Suppressor macrophage (primary cell): ENCODE results near the gene CP.
"Not testable (repeated sequence)": the region's sequence is repeated elsewhere in the genome, so short reads cannot be mapped to it uniquely, and the experiment has no call there.

ENCODE experiments used
- DNase-seq, 4 experiments: peaks; one replicate each; pipeline ENCODE4 v3.0.0-alpha.2; 2020 to 2022
- total RNA-seq, 17 experiments: gene quantifications; one replicate each; lab custom pipeline; 2026; ENCODE audit warnings: mixed read lengths in 6 of 17, inconsistent platforms in 3 of 17; lab: John Stamatoyannopoulos, UW

Gene CP
- total RNA-seq = 0 to 3.5 (median 0.13) reads per million in 17 experiments

GRCh38 chr3:149221783-149222517, at the start of gene CP:
CP (minus strand) TSS chr3:149221829; CDS start chr3:149221792, 37 bp downstream.
- DNase-seq = peak in 2 of 4 experiments; percentile 3 to 27

- DNase-seq = no peak
Observed at GRCh38 chr3:149270180-149270579, 48.6 kb upstream of the CP start.

DNA sequence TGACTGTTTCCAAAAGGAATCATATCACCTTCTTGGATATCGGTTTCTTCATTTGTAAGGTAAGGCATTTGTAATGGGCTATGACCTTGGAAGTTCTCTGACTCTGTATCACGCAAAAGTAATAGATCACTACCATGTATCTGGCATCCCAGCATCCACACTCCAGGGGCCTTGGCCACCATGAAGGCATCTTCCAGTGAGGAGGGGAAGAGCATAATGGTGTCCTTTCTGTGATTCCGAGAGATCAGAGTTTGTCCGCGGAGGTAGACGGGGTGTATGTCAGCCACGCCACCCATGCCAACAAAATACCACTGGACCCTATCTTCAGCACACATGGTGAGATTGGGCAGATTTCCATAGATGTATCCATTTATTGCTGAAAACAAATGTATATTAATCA, 48.1 kb upstream of the CP start:
- DNase-seq = no peak

GRCh38 chr3:149267565-149267964, 45.9 kb upstream of the CP start:
- no peak for DNase-seq

- DNase-seq = no peak
Observed at GRCh38 chr3:149266736-149267135, 45.1 kb upstream of the CP start.

DNA sequence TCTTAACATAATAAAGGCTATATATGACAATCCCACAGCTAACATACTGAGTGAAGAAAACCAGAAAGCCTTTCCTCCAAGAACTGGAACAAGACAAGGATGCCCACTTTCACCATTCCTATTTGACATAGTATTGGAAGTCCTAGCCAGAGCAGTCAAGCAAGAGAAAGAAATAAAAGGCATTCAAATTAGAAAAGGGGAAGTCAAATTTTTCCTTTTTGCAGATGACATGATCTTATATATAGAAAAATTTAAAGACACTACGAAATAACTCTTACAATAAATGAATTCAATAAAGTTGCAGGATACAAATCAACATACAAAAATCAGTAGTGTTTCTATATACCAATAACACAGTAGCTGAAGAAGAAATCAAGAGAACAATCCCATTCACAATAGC, 42.2 kb upstream of the CP start:
- peak in 2 of 4 experiments; percentile 12 to 24 for DNase-seq

DNA sequence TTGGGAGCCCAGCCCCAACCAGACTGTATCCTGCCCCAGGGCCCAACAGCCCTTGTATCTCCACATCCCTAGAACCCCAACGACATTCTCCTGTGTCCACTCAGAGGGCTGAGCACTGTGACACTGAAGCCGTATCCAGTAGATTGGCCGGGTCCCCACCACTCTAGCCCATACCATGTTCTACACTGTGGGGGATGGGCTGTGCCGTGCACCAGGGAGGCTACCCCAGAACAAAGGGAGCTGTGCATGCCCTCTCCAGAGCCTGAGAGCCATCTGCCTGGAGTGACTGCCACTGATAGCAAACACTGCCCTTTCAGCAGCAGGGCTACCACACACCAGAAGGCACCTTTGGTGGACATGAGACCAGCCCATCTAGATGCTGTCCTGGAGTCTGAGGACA, 37.1 kb upstream of the CP start:
- no peak for DNase-seq

- peak; percentile 11 to 50 (median 33) for DNase-seq
Observed at GRCh38 chr3:149258298-149258697, 36.7 kb upstream of the CP start.

DNA sequence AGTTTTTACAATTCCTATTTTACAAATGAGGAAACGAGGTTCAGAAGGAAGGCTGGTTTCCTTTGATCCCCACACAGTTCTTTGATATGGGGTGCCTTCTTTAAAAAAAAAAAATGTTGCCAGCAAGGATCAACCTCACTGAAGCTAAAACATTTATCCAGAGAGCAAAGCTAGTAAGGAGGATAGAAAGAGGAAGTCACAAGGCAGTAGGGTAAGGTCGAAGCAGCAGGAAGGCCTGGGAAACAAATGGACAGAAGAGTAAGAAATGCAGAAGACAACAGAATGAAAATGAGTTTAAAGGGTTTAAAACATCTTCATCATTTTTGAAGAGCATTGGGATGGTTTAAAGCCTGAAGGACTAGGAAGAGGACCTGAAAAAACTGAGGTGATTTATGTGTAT, 30.6 kb upstream of the CP start:
- peak; percentile 9 to 63 (median 40) for DNase-seq

DNA sequence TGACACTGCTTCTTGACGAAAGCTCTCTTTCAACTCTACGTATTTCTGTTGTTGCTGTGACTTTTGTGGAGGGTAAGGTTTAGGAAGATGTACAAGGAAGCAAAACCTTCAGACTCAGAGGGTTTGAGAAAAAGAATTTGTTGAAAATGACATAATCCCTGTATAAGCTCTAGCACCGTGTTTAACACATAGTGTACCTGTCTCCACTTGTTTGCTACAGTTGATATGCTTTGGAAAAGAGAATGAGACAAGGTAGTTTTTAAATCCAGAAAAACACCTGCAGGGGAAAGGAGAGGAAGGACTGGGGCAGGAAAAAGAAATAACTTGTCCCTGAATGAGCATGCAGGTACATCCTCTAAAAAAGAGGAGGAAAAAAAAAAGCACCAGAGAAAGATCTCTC, 29.6 kb upstream of the CP start:
- no peak for DNase-seq

DNA sequence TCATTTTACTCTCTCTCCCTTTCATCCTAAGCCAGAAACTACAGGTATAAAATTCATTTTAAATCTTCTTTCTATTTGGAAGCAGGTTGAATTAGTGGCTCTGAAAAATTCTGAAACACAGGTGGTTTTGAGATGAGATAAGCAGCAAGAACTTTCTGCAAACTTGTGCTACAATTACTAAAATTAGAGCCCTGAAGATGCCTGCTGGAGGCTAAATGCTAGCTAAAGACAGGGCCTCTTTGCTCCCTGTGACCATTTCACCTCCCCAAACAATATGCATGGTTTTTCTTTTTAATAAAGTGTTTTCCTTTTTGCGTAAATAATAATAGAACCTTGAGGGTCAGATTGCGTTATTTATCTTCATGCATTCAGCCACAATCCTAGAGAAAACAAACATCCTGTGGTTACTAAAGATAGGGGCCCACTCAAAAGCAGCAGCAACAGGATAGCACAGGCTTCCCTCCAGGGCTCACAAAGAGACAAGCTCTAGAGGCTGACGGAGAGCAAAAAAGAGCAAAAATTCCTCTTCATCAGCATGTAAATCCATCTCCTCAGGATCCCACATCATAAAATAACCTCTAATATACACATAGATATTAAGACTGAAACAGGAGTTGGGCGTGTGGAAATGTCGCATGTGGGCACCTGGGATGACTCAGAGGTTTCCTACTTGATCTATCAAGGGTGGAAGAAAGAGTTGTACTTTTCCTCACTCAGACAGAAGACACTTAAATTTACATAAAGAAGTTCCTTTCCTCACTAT, 26.5 kb upstream of the CP start:
- no peak for DNase-seq

GRCh38 chr3:149247008-149247710, 25.5 kb upstream of the CP start:
- DNase-seq = no peak

DNA sequence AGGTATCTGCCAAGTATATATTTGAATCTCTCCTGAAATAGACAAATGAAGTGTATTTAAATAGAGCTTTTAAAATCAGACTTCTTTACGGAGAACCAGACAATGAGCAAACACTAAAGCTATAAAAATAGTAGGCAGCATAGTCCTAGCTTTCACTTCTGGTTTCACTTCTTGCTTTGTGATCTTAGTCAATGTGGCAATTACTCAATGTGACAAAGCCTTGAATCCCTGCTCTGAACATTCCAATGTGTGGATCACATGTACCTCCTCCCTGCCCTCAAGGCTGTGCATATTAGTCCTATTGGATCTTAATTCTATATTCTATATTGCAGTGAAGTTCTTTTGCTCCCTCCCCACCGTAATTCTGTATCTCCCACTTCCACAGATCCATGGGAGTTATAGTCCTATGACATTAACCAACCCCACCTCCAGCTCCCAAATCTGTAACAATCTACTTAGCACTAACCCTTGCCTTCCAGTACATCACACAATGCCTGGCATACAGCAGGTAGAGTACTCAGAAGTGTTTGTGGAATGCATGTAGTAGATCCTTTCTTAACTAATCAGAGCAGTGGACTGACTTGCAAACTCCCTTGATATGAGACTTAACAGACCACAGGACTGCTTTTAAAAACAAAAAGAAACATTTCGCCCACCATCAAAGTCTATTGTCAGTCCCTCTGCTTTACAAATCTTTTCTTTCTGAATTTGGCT, 24.3 kb upstream of the CP start:
- peak in 3 of 4 experiments; percentile 52 to 82 (median 66) for DNase-seq

DNA sequence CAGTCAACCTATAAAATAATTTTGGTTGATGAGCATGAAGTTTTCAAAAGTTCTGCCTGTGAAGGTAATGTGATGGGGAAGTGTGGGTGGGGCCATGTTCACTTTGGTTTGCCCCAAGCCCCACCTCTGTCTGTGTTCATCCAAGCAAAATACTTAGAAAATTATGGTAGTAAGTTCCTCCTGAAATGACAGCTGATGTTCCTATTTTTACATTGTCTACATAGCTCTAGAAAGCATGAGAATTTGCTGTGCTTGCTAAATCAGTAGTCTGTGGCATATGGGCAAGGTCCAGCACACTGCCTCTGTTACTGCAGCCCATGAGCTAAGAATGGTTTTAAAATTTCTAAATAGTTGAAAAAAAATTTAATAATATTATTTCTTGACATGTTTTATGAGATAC, 21.9 kb upstream of the CP start:
- peak; percentile 18 to 82 (median 64) for DNase-seq

- DNase-seq = no peak
Observed at GRCh38 chr3:149239357-149239936, 17.8 kb upstream of the CP start.

DNA sequence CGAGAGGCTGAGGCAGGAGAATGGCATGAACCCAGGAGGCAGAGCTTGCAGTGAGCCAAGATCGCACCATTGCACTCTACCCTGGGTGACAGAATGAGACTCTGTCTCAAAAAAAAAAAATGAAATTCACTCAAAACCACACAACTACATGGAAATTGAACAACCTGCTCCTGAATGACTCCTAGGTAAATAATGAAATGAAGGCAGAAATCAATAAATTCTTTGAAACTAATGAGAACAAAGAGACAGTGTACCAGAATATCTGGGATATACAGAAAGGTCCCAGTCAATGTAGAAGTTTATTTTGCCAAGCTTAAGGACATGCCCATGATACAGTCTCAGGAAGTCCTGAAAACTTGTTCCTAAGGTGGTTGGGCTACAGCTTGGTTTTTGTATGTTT, 16.6 kb upstream of the CP start:
- not testable (repeated sequence) for DNase-seq

DNA sequence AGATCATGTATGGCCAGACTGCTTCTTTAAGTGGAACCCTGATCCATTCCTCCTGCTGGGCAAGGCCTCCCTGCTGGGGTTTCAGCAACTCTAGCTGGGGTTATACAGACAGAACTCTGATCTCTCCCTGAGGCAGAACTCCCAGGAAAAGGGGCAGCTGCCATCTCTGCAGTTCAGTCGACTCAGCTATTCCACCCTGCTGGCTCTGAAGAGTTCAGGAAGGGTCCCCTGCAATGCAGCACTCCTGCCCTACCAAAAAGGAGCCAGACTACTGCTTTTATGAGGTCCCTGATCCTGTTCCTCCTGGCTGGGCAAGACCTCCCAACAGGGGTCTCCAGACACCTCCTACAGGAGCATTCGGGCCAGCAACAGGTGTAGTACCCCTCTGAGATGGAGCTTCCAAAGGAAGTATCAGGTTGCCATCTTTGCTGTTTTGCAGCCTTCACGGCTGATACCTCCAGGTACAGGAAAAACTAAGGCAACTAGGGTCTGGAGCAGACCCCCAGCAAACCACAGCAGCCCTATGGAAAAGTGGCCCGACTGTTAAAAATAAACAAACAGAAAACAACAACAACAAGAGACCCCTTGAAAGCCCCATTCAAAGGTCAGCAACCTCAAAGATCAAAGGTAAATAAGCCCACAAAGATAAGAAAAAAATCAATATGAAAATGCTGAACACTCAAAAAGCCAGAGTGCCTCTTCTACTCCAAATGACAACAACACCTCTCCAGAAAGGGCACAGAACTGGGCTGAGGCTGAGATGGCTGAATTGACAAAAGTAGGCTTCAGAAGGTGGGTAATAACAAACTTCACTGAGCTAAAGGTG, 14.2 kb upstream of the CP start:
- DNase-seq = no peak

DNA sequence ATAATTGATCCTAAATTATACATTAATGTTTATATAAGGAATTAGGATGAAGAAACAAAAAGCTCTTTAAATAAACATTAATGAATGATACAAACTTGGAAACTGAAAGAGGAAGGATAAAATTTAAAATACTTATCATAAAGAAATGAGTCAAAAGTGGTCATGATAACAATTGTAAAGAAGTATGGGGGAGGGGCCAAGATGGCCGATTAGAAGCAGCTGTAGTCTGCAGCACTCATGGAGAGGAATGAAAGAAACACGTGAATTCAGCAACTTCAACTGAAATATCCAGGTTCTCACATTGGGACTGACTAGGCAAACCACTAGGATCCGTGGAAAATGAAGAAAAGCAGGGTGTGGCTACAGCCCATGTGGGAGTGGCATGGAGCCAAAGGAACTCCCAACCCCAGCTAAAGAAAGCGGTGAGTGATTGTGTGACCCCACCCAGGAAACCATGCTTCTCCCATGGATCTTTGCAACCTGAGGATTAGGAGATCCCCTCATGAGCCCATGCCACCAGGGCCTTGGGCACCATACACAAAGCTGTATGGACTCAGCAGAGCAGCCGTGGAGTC, 13.1 kb upstream of the CP start:
- DNase-seq = peak in 2 of 4 experiments; percentile 11 to 14

GRCh38 chr3:149233323-149233722, 11.7 kb upstream of the CP start:
- no peak for DNase-seq

- DNase-seq = peak; percentile 23 to 51 (median 30)
Observed at GRCh38 chr3:149231871-149232270, 10.2 kb upstream of the CP start.
